Esophagus muscularis mucosa (tissue), 4 donors: Measurements from ENCODE around the gene SETBP1. TPM values are rescaled to one million over a fixed set of nuclear protein-coding genes. Genes with fewer than 3 reads are reported as not detected.

Experiments
- DNase-seq: peaks from one replicate; pipeline ENCODE4 v3.0.0-alpha.2; 2017; ENCODE audit errors: extremely low spot score
- H3K27ac ChIP-seq, 4 donors: fragments of 200-600 bp; sonication (generic); replicated peaks in 1 of 4; 1 replicate in 3 of 4; 2 replicates in 1 of 4; pipeline ENCODE4 v1.5.1; 2016 to 2019; ENCODE audit warnings: mild to moderate bottlenecking in 1 of 4
- H3K27me3 ChIP-seq, 4 donors: fragments of 200-600 bp; sonication (generic); one replicate each; pipeline versions ENCODE4 v1.5.1 to v1.6.0; 2016 to 2019
- H3K36me3 ChIP-seq, 4 donors: fragments of 200-600 bp; sonication (generic); one replicate each; pipeline ENCODE4 v1.5.1; 2016 to 2019
- H3K4me1 ChIP-seq, 4 donors: fragments of 200-600 bp; sonication (generic); one replicate each; pipeline ENCODE4 v1.5.1; 2016 to 2019
- H3K4me3 ChIP-seq, 4 donors: fragments of 200-600 bp; sonication (generic); 1 replicate in 2 of 4; 2 replicates in 2 of 4; pipeline ENCODE4 v1.5.1; 2016 to 2019; ENCODE audit warnings: mild to moderate bottlenecking in 4 of 4, moderate library complexity in 1 of 4
- H3K9me3 ChIP-seq, 4 donors: fragments of 200-600 bp; sonication (generic); 1 replicate in 3 of 4; 2 replicates in 1 of 4; pipeline ENCODE4 v1.5.1; 2016 to 2019
- CTCF ChIP-seq, 3 experiments: fragments of 200-600 bp in 2 of 3; fragments of 450-650 bp in 1 of 3; sonication (generic) in 2 of 3; IDR thresholded peaks; one replicate each; pipeline ENCODE4 v1.5.1; 2017 to 2019; ENCODE audit warnings: antibody characterized with exemption in 3 of 3, mild to moderate bottlenecking in 2 of 3, moderate library complexity in 1 of 3
- EP300 ChIP-seq: sonication (generic); formaldehyde crosslinking; IDR thresholded peaks from one replicate; pipeline ENCODE4 v1.6.1; 2017; ENCODE audit warnings: antibody characterized with exemption
- POLR2A ChIP-seq: fragments of 450-650 bp; IDR thresholded peaks from one replicate; pipeline ENCODE4 v1.6.1; 2017; ENCODE audit warnings: antibody characterized with exemption, moderate library complexity, mild to moderate bottlenecking, low read depth
- POLR2AphosphoS5 ChIP-seq, 2 donors: sonication (generic); formaldehyde crosslinking; IDR thresholded peaks; one replicate each; pipeline ENCODE4 v1.6.1; 2017; ENCODE audit warnings: antibody characterized with exemption in 2 of 2
- WGBS: methylation state at CpG from one replicate; pipeline ENCODE4 v1.1.5; 2018; 5-methylcytosine and 5-hydroxymethylcytosine counted together
- intact Hi-C: fragments of 100-400 bp; cut with DNase I; formaldehyde crosslinking; loops from one replicate; pipeline ENCODE4 v1.15.1; 2023
- total RNA-seq, 4 donors: library from RNA; depleted of rRNA; stranded (reverse); fragments of >200 nt; gene quantifications; one replicate each; pipeline versions ENCODE4 v1.1.0 to v1.2.1, GENCODE V29; 2016

Gene SETBP1
- total RNA-seq, 4 donors from 2014 or later, result 40.9 to 86.5 (median 65.1) TPM

GRCh38 chr18:44702594-44702993, 21.9 kb downstream of the SETBP1 start:
- TF ChIP-seq POLR2A (no peak), CTCF (IDR thresholded peaks at IDR 0.05) (no peak), POLR2AphosphoS5 (IDR thresholded peaks at IDR 0.05) (no peak), EP300 (no peak)
- intact Hi-C loops, result no loop called here
- no peak for DNase-seq
- Histone ChIP-seq H3K27ac (peak overlapping the region in 2 of 4 donors; percentile 79 to 81), H3K27me3 (no peaks in the 10 kb centered on the region), H3K4me3 (no peak overlapping the region), H3K9me3 (no peaks in the 10 kb centered on the region), H3K4me1 (peaks cover 20 to 89% (median 72%) of the 10 kb centered on the region in 4 donors), H3K36me3 (peaks cover 0 to 3% (median 0%) of the 10 kb centered on the region in 4 donors)
- WGBS, result 94% methylated on average over 1 of the region's 1 CpG

GRCh38 chr18:44704135-44704789, 23.6 kb downstream of the SETBP1 start:
- no peak for DNase-seq
- no peak for TF ChIP-seq CTCF (IDR thresholded peaks at IDR 0.05)
- TF ChIP-seq POLR2AphosphoS5 (IDR thresholded peaks at IDR 0.05), result no peak
- no peak for TF ChIP-seq EP300
- no peak for TF ChIP-seq POLR2A
- Histone ChIP-seq H3K27me3 (no peaks in the 10 kb centered on the region), H3K4me1 (peaks cover 28 to 89% (median 77%) of the 10 kb centered on the region in 4 donors), H3K36me3 (peaks cover 0 to 3% (median 0%) of the 10 kb centered on the region in 4 donors), H3K27ac (peak overlapping the region in 2 of 4 donors; percentile 9 to 33), H3K9me3 (no peaks in the 10 kb centered on the region), H3K4me3 (no peak overlapping the region)
- intact Hi-C loops, result no loop called here
- WGBS, result 94% methylated on average over 1 of the region's 1 CpG

GRCh38 chr18:44705075-44705675, 24.5 kb downstream of the SETBP1 start:
- Histone ChIP-seq H3K4me1 (peaks cover 27 to 89% (median 76%) of the 10 kb centered on the region in 4 donors), H3K27ac (peak overlapping the region in 2 of 4 donors; percentile 9 to 33)
- intact Hi-C loops, result no loop called here

GRCh38 chr18:44708451-44709083, 27.9 kb downstream of the SETBP1 start:
- no peak for DNase-seq
- H3K4me3 ChIP-seq, result peak overlapping the region in 3 of 4 donors; percentile 2 to 15 (median 8)
- no peaks in the 10 kb centered on the region for H3K27me3 ChIP-seq
- intact Hi-C loops, result no loop called here
- H3K36me3 ChIP-seq, result peaks cover 0 to 7% (median 3%) of the 10 kb centered on the region in 4 donors
- H3K27ac ChIP-seq, result peak overlapping the region; percentile 67 to 78 (median 74)
- peaks cover 17 to 72% (median 68%) of the 10 kb centered on the region in 4 donors for H3K4me1 ChIP-seq
- H3K9me3 ChIP-seq, result no peaks in the 10 kb centered on the region
- TF ChIP-seq CTCF (IDR thresholded peaks at IDR 0.05) (no peak), POLR2AphosphoS5 (IDR thresholded peaks at IDR 0.05) (peak in 1 of 2 donors; percentile 43), POLR2A (no peak), EP300 (no peak)
- 34% methylated on average over 9 of the region's 9 CpGs for WGBS

More at GRCh38 chr18:44705075-44705675, 24.5 kb downstream of the SETBP1 start:
- no peak for DNase-seq
- H3K27me3 ChIP-seq, result no peaks in the 10 kb centered on the region
- 86% methylated on average over 2 of the region's 2 CpGs for WGBS
- no peak overlapping the region for H3K4me3 ChIP-seq
- peaks cover 0 to 3% (median 0%) of the 10 kb centered on the region in 4 donors for H3K36me3 ChIP-seq
- TF ChIP-seq EP300 (no peak), POLR2A (no peak), CTCF (IDR thresholded peaks at IDR 0.05) (no peak), POLR2AphosphoS5 (IDR thresholded peaks at IDR 0.05) (no peak)
- no peaks in the 10 kb centered on the region for H3K9me3 ChIP-seq
